Breast epithelium (tissue), 4 donors: Measurements from ENCODE around the gene PLEKHD1. TPM values are rescaled to one million over a fixed set of nuclear protein-coding genes. Genes with fewer than 3 reads are reported as not detected.
A peak's percentile ranks its signal among the peaks of the same experiment; 100 is the strongest.
"Not testable (repeated sequence)": the region's sequence is repeated elsewhere in the genome, so short reads cannot be mapped to it uniquely, and the experiment has no call there.

Source experiments
- DNase-seq, 2 donors: peaks; one replicate each; pipeline ENCODE4 v3.0.0-alpha.2; 2019; ENCODE audit warnings: low spot score in 2 of 2
- H3K27ac ChIP-seq, 2 donors: fragments of 200-600 bp; sonication (generic) in 1 of 2; one replicate each; pipeline ENCODE4 v1.5.1; 2016 to 2019; ENCODE audit warnings: mild to moderate bottlenecking in 1 of 2
- H3K27me3 ChIP-seq, 2 donors: fragments of 200-600 bp; sonication (generic) in 1 of 2; one replicate each; pipeline versions ENCODE4 v1.5.1 to v1.6.0; 2017 to 2019; ENCODE audit warnings: control low read depth in 1 of 2, mild to moderate bottlenecking in 1 of 2
- H3K36me3 ChIP-seq: fragments of 200-600 bp; one replicate; pipeline ENCODE4 v1.5.1; 2019
- H3K4me1 ChIP-seq, 2 donors: fragments of 200-600 bp; sonication (generic); one replicate each; pipeline ENCODE4 v1.5.1; 2016 to 2019; ENCODE audit warnings: control low read depth in 1 of 2
- H3K4me3 ChIP-seq, 3 donors: fragments of 200-600 bp; sonication (generic); 1 replicate in 2 of 3; 2 replicates in 1 of 3; pipeline ENCODE4 v1.5.1; 2016 to 2019; ENCODE audit warnings: mild to moderate bottlenecking in 3 of 3, moderate library complexity in 2 of 3
- H3K9me3 ChIP-seq, 2 donors: fragments of 200-600 bp; sonication (generic) in 1 of 2; one replicate each; pipeline ENCODE4 v1.5.1; 2016 to 2019; ENCODE audit warnings: control low read depth in 1 of 2
- CTCF ChIP-seq, 3 donors: fragments of 450-650 bp; IDR thresholded peaks; one replicate each; pipeline ENCODE4 v1.5.1; 2016 to 2017; ENCODE audit warnings: antibody characterized with exemption in 3 of 3, mild to moderate bottlenecking in 3 of 3, moderate library complexity in 3 of 3
- POLR2A ChIP-seq: fragments of 450-650 bp; IDR thresholded peaks from one replicate; pipeline ENCODE4 v1.6.1; 2016; ENCODE audit warnings: antibody characterized with exemption, mild to moderate bottlenecking, moderate library complexity
- POLR2AphosphoS5 ChIP-seq, 3 donors: sonication (generic); formaldehyde crosslinking; IDR thresholded peaks; one replicate each; pipeline ENCODE4 v1.6.1; 2017; ENCODE audit warnings: antibody characterized with exemption in 3 of 3
- intact Hi-C: fragments of 100-400 bp; cut with DNase I; formaldehyde crosslinking; loops from one replicate; pipeline ENCODE4 v1.15.1; 2023; ENCODE audit warnings: low total_unique reads
- total RNA-seq, 3 donors: library from RNA; depleted of rRNA; stranded (reverse); fragments of >200 nt; gene quantifications; one replicate each; pipeline ENCODE4 v1.1.0, GENCODE V29; 2016

PLEKHD1 gene
- total RNA-seq, 3 donors from 2014 or later: under 0.01 to 2.3 (median 2.0) TPM

DNA sequence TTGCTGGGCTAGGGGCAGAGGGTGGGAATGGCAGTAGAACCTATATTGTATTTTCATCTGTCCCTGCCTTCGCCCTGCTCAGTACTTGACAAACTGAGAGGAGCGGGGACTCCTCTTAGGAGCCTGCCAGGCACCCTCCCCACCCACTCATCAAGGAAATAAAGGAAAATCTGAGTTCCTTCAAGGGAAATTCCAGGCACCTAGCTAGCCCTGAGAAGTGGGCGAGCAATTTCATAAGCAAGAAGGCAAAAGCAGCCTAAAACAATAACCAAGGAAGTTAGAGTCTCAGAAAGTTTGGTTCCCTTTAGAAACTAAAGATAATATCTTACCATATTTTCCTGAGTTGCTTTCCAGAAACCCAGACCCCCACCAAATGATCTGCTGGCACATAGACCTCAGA is 10.6 kb upstream of the PLEKHD1 start:
- H3K36me3 ChIP-seq: no peaks in the 10 kb centered on the region
- no peak for DNase-seq
- H3K27me3 ChIP-seq: no peaks in the 10 kb centered on the region
- no peak overlapping the region for H3K27ac ChIP-seq
- intact Hi-C loops: no loop called here
- H3K4me1 ChIP-seq: no peaks in the 10 kb centered on the region
- TF ChIP-seq POLR2A: no peak
- no peak for TF ChIP-seq CTCF (IDR thresholded peaks at IDR 0.05)
- TF ChIP-seq POLR2AphosphoS5 (IDR thresholded peaks at IDR 0.05): no peak
- no peaks in the 10 kb centered on the region for H3K9me3 ChIP-seq
- no peak overlapping the region for H3K4me3 ChIP-seq

DNA sequence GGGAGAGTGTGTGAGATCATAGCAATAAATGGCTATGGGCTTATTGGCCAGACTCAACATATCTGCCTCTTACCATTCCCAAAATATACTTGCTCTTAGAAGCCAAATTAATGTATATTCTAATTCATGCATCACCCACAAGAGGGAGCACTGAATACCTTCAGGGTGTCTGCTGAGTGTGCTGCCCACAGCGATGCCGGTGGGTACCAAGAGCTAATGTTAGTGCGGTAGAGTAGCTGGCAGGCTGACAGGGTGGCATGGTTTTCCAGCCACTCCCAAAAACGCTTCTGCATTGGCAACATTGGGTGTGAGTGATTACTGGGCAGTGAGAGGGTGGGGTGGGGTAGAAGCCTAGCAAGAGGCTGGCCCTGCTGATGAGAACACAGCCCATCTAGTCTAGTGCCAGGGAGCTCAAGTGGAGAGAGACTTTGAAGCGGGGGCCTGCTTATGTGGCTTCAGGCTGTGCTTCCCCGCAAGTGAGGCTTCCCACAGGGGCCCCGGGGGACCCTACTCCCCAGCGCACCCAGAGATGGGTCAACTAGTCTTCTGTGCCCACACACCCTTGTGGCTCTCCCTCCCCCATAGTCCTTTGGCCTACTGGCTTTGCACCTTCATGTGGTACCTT is 9.2 kb upstream of the PLEKHD1 start:
- Histone ChIP-seq H3K27ac (no peak overlapping the region), H3K9me3 (no peaks in the 10 kb centered on the region), H3K36me3 (no peaks in the 10 kb centered on the region), H3K4me1 (no peaks in the 10 kb centered on the region), H3K4me3 (no peak overlapping the region), H3K27me3 (no peaks in the 10 kb centered on the region)
- intact Hi-C loops: no loop called here
- TF ChIP-seq CTCF (IDR thresholded peaks at IDR 0.05) (peak in 1 of 3 donors; percentile 20), POLR2AphosphoS5 (IDR thresholded peaks at IDR 0.05) (no peak)
- DNase-seq: no peak

- intact Hi-C loops, H3K9me3 ChIP-seq: not testable (repeated sequence)
Observed at GRCh38 chr14:69476824-69477450, 7.6 kb upstream of the PLEKHD1 start.

DNA sequence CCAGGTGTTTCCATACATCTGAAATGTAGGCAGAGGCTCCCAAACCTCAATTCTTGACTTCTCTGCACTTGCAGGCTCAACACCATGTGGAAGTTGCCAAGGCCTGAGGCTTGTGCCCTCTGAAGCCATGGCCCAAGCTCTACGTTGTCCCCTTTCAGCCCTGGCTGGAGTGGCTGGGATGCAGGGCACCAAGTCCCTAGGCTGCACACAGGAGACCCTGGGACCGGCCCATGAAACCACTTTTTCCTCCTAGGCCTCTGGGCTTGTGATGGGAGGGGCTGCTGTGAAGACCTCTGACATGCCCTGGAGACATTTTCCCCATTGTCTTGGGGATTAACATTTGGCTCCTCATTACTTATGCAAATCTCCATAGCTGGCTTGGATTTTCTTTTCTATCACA is 6.5 kb upstream of the PLEKHD1 start:
- H3K27ac ChIP-seq, DNase-seq, intact Hi-C loops, H3K27me3 ChIP-seq, H3K36me3 ChIP-seq, H3K9me3 ChIP-seq, H3K4me3 ChIP-seq, H3K4me1 ChIP-seq: not testable (repeated sequence)

More at GRCh38 chr14:69476824-69477450, 7.6 kb upstream of the PLEKHD1 start:
- H3K4me1 ChIP-seq, H3K27me3 ChIP-seq, H3K27ac ChIP-seq, H3K36me3 ChIP-seq, H3K4me3 ChIP-seq, DNase-seq: not testable (repeated sequence)

GRCh38 chr14:69479696-69480095 is 4.8 kb upstream of the PLEKHD1 start:
- Histone ChIP-seq H3K4me1 (peaks cover 4 to 12% of the 10 kb centered on the region in 2 donors), H3K36me3 (no peaks in the 10 kb centered on the region), H3K27ac (no peak overlapping the region), H3K9me3 (no peaks in the 10 kb centered on the region), H3K4me3 (no peak overlapping the region), H3K27me3 (peaks cover 3 to 17% of the 10 kb centered on the region in 2 donors)
- intact Hi-C loops: no loop called here
- TF ChIP-seq POLR2A (no peak), POLR2AphosphoS5 (IDR thresholded peaks at IDR 0.05) (no peak)
- DNase-seq: no peak

DNA sequence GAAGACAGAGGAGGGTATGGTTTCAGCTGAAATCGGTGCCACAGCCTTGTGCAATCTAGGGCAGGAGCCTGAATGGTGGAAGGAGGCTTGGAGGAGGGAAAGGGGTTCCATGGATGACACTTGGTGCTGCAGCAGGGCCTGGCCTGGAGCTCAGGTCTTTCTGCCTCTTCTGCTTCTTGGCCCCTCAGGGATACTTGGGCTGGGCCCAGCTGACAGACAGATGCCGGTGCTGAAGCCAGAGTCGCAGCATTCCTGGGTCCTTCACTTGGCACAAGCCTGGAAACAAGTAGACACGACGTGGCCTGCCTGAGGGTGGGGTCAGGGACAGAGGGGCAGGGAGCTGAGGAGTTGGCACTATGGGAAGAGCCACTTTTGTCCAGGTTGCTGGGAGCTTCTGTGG is 4.4 kb upstream of the PLEKHD1 start:
- no peak for DNase-seq
- H3K4me1 ChIP-seq: peaks cover 5 to 12% of the 10 kb centered on the region in 2 donors
- peaks cover 6 to 21% of the 10 kb centered on the region in 2 donors for H3K27me3 ChIP-seq
- H3K36me3 ChIP-seq: no peaks in the 10 kb centered on the region
- H3K27ac ChIP-seq: no peak overlapping the region
- no peaks in the 10 kb centered on the region for H3K9me3 ChIP-seq
- intact Hi-C loops: no loop called here
- no peak for TF ChIP-seq POLR2AphosphoS5 (IDR thresholded peaks at IDR 0.05)
- H3K4me3 ChIP-seq: no peak overlapping the region

- peaks cover 6 to 35% of the 10 kb centered on the region in 2 donors for H3K27me3 ChIP-seq
- H3K27ac ChIP-seq: no peak overlapping the region
- H3K36me3 ChIP-seq: no peaks in the 10 kb centered on the region
- intact Hi-C loops: no loop called here
- H3K4me1 ChIP-seq: peaks cover 5 to 12% of the 10 kb centered on the region in 2 donors
- no peak for DNase-seq
- H3K9me3 ChIP-seq: no peaks in the 10 kb centered on the region
- no peak overlapping the region for H3K4me3 ChIP-seq
- TF ChIP-seq POLR2A (no peak), CTCF (IDR thresholded peaks at IDR 0.05) (no peak), POLR2AphosphoS5 (IDR thresholded peaks at IDR 0.05) (no peak)
Observed at GRCh38 chr14:69481815-69482568, 2.5 kb upstream of the PLEKHD1 start.
